Neural cell (in vitro differentiated cells): ENCODE measurements around the gene FZR1. TPM values are rescaled to one million over a fixed set of nuclear protein-coding genes. Genes with fewer than 3 reads are reported as not detected.

ENCODE experiments used
- H2AFZ ChIP-seq: fragments of 200-600, 300-800 bp; sonication (generic), shearing (Covaris generic); 2 replicates; pipeline ENCODE4 v1.6.0; 2014; ENCODE audit warnings: low read depth, mild to moderate bottlenecking, antibody characterized with exemption, low read length, moderate library complexity
- H3F3A ChIP-seq: fragments of 200-600 bp; shearing (Covaris generic); 2 replicates; pipeline ENCODE4 v1.6.1; 2016; ENCODE audit warnings: mild to moderate bottlenecking, moderate library complexity, mixed read lengths, antibody characterized with exemption, low read length; ENCODE audit not compliant: insufficient read depth, poor library complexity, severe bottlenecking
- H3K27ac ChIP-seq: fragments of 200-600, 300-800 bp; sonication (generic), shearing (Covaris generic); 2 replicates; pipeline ENCODE4 v1.5.1; 2014; ENCODE audit warnings: mild to moderate bottlenecking, low read length, moderate library complexity
- H3K27me3 ChIP-seq: fragments of 300-800, 200-600 bp; sonication (generic), shearing (Covaris generic); 2 replicates; pipeline ENCODE4 v1.6.0; 2014; ENCODE audit warnings: mild to moderate bottlenecking, low read depth, low read length, moderate library complexity; ENCODE audit not compliant: insufficient read depth
- H3K36me3 ChIP-seq: fragments of 300-800, 200-600 bp; sonication (generic), shearing (Covaris generic); 2 replicates; pipeline ENCODE4 v1.5.1; 2014; ENCODE audit warnings: mild to moderate bottlenecking, antibody characterized with exemption, low read length, moderate library complexity; ENCODE audit not compliant: insufficient read depth
- H3K4me2 ChIP-seq: fragments of 300-800, 200-600 bp; sonication (generic), shearing (Covaris generic); 2 replicates; pipeline ENCODE4 v1.6.0; 2014; ENCODE audit warnings: mild to moderate bottlenecking, low read length
- H3K4me3 ChIP-seq: fragments of 300-800, 200-600 bp; sonication (generic), shearing (Covaris generic); 2 replicates; pipeline ENCODE4 v1.5.1; 2014; ENCODE audit warnings: mild to moderate bottlenecking, low read length, moderate library complexity
- H3K79me2 ChIP-seq: fragments of 200-600 bp; shearing (Covaris generic); replicated peaks from 2 replicates; pipeline ENCODE4 v1.6.0; 2014; ENCODE audit warnings: mild to moderate bottlenecking, low read length, moderate library complexity; ENCODE audit not compliant: insufficient read depth
- H3K9ac ChIP-seq: fragments of 300-800, 200-600 bp; sonication (generic), shearing (Covaris generic); 2 replicates; pipeline ENCODE4 v1.6.1; 2016; ENCODE audit warnings: mild to moderate bottlenecking, low read length, mixed read lengths
- H3K9me2 ChIP-seq: fragments of 200-600 bp; shearing (Covaris generic); 2 replicates; pipeline ENCODE4 v1.6.1; 2016; ENCODE audit warnings: mild to moderate bottlenecking, low read length, mixed read lengths; ENCODE audit not compliant: insufficient read depth
- H3K9me3 ChIP-seq: fragments of 200-600, 300-800 bp; sonication (generic), shearing (Covaris generic); 2 replicates; pipeline ENCODE4 v1.6.1; 2016; ENCODE audit warnings: mild to moderate bottlenecking, mixed run types, low read length, moderate library complexity, mixed read lengths
- H4K20me1 ChIP-seq: fragments of 200-600 bp; shearing (Covaris generic); 2 replicates; pipeline ENCODE4 v1.6.1; 2016; ENCODE audit warnings: mild to moderate bottlenecking, mixed run types; ENCODE audit not compliant: insufficient read depth
- EP300 ChIP-seq: fragments of 450-650 bp; conservative IDR thresholded peaks from 2 replicates; pipeline ENCODE4 v1.6.1; 2014; ENCODE audit warnings: antibody characterized with exemption, mild to moderate bottlenecking, moderate library complexity; ENCODE audit not compliant: poor library complexity, severe bottlenecking
- EZH2 ChIP-seq: fragments of 200-600, 300-800 bp; shearing (Covaris generic), sonication (generic); IDR thresholded peaks from 2 replicates; pipeline ENCODE4 v1.6.1; 2014; ENCODE audit warnings: antibody characterized with exemption, low read length, borderline replicate concordance, mild to moderate bottlenecking; ENCODE audit not compliant: insufficient read depth, poor library complexity, severe bottlenecking
- MXI1 ChIP-seq: fragments of 450-650 bp; conservative IDR thresholded peaks from 2 replicates; pipeline ENCODE4 v1.6.1; 2014; ENCODE audit warnings: antibody characterized with exemption, mild to moderate bottlenecking; ENCODE audit not compliant: poor library complexity, severe bottlenecking
- POLR2AphosphoS5 ChIP-seq: IDR thresholded peaks from 2 replicates; pipeline ENCODE4 v1.6.1; 2012
- RAD21 ChIP-seq: fragments of 450-650 bp; conservative IDR thresholded peaks from 2 replicates; pipeline ENCODE4 v1.6.1; 2014; ENCODE audit warnings: antibody characterized with exemption, mild to moderate bottlenecking, moderate library complexity
- SMC3 ChIP-seq: fragments of 450-650 bp; conservative IDR thresholded peaks from 2 replicates; pipeline ENCODE4 v1.6.1; 2014; ENCODE audit warnings: antibody characterized with exemption, mild to moderate bottlenecking, moderate library complexity; ENCODE audit not compliant: poor library complexity
- TAF1 ChIP-seq: IDR thresholded peaks from 2 replicates; pipeline ENCODE4 v1.6.1; 2012; ENCODE audit warnings: low read depth
- polyA plus RNA-seq: library from polyadenylated mRNA; depleted of rRNA; stranded (reverse); fragments of >200 nt; gene quantifications from 2 replicates; pipeline ENCODE4 v1.2.3, GENCODE V29; 2014
- TF ChIP-seq, protein P1 (sequence below): IDR thresholded peaks from 2 replicates; pipeline ENCODE4 v1.6.1; 2012; ENCODE audit warnings: borderline replicate concordance
- TF ChIP-seq, protein P2 (sequence below): fragments of 450-650 bp; IDR thresholded peaks from 2 replicates; pipeline ENCODE4 v1.5.1; 2014; ENCODE audit warnings: antibody characterized with exemption, mild to moderate bottlenecking, moderate library complexity; ENCODE audit not compliant: poor library complexity, severe bottlenecking

Gene FZR1
- polyA plus RNA-seq, 1 donor from 2014 or later: 55.7 TPM

DNA sequence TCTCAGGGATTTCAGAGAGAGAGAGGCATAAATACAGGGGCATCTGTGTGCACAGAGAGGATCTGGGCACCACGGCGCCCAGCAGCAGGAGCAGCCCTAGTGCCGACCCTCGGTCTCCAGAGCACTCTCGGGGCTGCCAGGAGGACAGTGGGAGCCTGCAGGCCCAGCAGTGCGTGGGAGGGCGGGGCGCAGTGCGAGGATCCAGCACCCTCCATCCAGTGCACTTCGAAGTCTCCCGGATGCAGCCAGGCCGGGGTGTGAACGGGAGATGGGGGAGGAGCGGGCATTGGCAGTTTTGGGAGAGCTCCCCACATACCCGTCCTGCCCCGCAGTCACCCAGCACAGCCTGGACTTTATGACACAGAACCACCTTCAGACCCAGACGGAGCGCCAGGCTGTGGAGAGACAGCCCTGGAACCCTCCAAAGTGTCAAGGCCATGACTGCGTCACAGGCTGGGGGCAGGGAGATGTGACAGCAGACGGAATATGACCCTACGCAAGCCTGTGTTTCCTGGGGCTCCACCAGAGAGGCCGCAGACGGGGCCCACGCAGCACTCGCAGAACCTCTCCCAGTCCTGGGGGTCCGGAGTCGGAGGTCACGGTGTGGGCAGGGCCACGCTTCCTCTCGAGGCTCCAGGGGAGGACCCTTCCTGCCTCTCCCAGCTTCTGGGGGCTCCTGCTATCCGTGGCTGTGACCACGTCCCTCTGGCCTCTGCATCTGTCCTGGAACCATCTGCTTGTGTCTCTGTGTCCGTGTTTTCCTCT lies 18.1 kb downstream of the FZR1 start:
- no peak overlapping the region for H3K27ac ChIP-seq
- peaks cover 11% of the 10 kb centered on the region for H3K79me2 ChIP-seq
- H3K9ac ChIP-seq: no peak overlapping the region
- peaks cover 4% of the 10 kb centered on the region for H3K36me3 ChIP-seq
- no peaks in the 10 kb centered on the region for H3K9me3 ChIP-seq
- no peaks in the 10 kb centered on the region for H3K27me3 ChIP-seq
- H3K4me2 ChIP-seq: no peak overlapping the region
- H4K20me1 ChIP-seq: peaks cover 5% of the 10 kb centered on the region
- TF ChIP-seq SMC3 (no peak), MXI1 (no peak), EZH2 (no peak), POLR2AphosphoS5 (no peak), RAD21 (no peak), TAF1 (no peak), EP300 (no peak)
- TF ChIP-seq, protein P1, sequence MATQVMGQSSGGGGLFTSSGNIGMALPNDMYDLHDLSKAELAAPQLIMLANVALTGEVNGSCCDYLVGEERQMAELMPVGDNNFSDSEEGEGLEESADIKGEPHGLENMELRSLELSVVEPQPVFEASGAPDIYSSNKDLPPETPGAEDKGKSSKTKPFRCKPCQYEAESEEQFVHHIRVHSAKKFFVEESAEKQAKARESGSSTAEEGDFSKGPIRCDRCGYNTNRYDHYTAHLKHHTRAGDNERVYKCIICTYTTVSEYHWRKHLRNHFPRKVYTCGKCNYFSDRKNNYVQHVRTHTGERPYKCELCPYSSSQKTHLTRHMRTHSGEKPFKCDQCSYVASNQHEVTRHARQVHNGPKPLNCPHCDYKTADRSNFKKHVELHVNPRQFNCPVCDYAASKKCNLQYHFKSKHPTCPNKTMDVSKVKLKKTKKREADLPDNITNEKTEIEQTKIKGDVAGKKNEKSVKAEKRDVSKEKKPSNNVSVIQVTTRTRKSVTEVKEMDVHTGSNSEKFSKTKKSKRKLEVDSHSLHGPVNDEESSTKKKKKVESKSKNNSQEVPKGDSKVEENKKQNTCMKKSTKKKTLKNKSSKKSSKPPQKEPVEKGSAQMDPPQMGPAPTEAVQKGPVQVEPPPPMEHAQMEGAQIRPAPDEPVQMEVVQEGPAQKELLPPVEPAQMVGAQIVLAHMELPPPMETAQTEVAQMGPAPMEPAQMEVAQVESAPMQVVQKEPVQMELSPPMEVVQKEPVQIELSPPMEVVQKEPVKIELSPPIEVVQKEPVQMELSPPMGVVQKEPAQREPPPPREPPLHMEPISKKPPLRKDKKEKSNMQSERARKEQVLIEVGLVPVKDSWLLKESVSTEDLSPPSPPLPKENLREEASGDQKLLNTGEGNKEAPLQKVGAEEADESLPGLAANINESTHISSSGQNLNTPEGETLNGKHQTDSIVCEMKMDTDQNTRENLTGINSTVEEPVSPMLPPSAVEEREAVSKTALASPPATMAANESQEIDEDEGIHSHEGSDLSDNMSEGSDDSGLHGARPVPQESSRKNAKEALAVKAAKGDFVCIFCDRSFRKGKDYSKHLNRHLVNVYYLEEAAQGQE: no peak
- TF ChIP-seq, protein P2, sequence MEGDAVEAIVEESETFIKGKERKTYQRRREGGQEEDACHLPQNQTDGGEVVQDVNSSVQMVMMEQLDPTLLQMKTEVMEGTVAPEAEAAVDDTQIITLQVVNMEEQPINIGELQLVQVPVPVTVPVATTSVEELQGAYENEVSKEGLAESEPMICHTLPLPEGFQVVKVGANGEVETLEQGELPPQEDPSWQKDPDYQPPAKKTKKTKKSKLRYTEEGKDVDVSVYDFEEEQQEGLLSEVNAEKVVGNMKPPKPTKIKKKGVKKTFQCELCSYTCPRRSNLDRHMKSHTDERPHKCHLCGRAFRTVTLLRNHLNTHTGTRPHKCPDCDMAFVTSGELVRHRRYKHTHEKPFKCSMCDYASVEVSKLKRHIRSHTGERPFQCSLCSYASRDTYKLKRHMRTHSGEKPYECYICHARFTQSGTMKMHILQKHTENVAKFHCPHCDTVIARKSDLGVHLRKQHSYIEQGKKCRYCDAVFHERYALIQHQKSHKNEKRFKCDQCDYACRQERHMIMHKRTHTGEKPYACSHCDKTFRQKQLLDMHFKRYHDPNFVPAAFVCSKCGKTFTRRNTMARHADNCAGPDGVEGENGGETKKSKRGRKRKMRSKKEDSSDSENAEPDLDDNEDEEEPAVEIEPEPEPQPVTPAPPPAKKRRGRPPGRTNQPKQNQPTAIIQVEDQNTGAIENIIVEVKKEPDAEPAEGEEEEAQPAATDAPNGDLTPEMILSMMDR: no peak
- no peak overlapping the region for H3K4me3 ChIP-seq
- no peaks in the 10 kb centered on the region for H3F3A ChIP-seq
- no peaks in the 10 kb centered on the region for H3K9me2 ChIP-seq
- H2AFZ ChIP-seq: no peak overlapping the region

DNA sequence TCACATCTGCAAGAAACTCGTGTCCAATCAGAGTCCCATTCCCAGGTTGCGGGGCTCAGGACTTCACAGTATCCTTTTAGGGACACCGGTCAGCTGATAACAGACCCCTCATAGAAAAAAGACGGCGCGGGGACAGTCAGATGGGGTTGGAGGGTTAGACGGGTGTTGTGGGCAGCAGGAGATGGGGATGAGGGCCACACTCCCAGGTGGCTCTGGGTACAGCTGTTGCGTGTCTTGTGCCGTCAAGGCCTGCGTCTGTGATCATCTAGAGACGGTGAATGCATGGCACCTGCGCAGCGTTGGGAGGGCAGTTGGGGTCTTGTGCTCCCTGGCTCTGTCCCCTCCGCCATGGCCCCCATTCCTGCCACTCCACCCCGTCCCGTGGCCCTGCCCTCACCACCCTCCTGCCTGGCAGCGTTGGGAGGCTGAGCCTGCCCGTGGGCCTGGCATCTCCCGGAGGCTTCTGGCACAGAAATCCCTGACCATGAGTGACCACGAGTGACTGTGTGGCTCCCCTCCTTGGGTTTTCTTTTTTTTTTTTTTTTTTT lies 18.9 kb downstream of the FZR1 start:
- Histone ChIP-seq H3K9me2 (no peaks in the 10 kb centered on the region), H3K79me2 (peaks cover 5% of the 10 kb centered on the region), H3K27me3 (no peaks in the 10 kb centered on the region), H2AFZ (no peak overlapping the region), H3K9me3 (no peaks in the 10 kb centered on the region), H3K4me3 (no peak overlapping the region), H3K27ac (no peak overlapping the region), H3K4me2 (no peak overlapping the region), H3K36me3 (peaks cover 4% of the 10 kb centered on the region), H3F3A (no peaks in the 10 kb centered on the region), H4K20me1 (peaks cover 1% of the 10 kb centered on the region), H3K9ac (no peak overlapping the region)
- no peak for TF ChIP-seq EP300
- TF ChIP-seq, protein P2: no peak
- no peak for TF ChIP-seq TAF1
- no peak for TF ChIP-seq EZH2
- TF ChIP-seq, protein P1: no peak
- no peak for TF ChIP-seq POLR2AphosphoS5
